ENCODE measurements around the gene LPP.

The LPP gene

DNA sequence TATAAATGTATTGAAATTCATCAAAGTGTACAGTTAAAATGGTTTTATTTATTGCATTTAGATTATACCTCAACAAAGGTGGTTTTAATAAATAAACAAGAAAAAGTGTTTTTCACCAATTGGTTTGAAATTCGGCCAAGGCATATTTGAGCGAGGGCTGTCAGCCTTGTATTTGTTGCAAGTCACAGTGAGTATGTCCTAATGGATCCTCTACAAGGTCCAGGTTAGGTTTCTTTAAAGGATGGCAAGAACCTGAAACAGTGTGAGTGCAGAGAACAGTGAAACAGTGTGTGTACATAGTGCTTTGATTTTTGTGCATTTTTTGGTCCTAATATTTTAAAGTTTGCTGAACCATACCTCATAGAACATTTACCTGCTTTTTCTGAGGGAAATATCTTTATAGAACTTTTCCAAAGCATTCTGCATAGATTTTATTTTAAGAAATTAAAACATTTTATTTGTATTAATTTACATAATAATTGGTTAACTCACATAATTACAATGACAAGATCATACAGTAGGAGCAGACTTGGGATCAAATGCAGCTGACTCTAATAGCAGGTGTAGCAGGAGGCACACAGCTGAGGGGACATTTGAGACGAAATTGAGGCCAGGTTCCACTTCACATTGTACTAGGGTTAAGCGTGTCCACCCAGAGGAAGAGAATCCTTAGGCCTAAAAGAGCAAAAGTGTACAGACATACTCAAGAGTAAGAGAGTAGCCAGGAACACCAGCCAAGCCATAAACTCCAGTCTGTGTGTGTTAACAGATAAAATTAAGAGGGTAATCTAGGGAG is 589.0 kb downstream of the LPP start:
- no peak for DNase-seq

DNA sequence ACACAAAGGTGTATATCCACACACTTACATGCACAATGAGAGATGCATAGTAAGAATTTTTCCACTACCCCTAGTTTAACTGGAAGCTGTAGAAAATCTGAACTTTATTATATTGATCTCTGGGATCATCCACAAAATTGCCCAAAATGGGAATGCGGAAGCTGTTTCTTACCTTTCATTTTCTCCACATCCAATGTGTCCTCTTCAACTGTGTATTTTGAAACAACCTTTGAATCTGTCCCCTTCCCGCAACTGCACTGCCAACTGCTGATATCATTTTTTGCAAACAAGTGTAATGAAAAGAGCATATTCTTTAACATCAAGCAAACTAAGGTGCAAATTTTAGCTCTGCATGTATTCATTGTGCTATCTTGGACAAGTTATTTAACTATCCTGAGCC is 590.2 kb downstream of the LPP start:
- DNase-seq, result no peak

DNA sequence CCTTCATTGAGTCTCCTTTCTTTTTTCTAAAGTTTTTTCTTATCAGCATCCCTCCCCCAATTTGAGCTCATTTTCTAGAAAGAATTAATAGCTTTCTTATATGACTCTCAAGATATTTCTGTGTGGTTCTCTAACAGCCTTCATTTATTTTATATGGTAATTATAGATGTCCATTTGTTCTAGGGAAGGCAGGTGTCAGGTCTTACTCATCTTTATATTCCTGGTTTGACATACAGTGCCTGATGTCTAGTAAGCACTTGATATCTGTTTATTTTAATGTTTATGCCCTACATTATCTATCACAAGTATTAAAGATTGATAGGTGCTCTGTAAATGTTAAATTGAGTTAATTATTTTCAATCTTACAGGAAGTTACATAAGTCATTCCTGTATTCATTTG is 591.1 kb downstream of the LPP start:
- DNase-seq, result no peak

DNA sequence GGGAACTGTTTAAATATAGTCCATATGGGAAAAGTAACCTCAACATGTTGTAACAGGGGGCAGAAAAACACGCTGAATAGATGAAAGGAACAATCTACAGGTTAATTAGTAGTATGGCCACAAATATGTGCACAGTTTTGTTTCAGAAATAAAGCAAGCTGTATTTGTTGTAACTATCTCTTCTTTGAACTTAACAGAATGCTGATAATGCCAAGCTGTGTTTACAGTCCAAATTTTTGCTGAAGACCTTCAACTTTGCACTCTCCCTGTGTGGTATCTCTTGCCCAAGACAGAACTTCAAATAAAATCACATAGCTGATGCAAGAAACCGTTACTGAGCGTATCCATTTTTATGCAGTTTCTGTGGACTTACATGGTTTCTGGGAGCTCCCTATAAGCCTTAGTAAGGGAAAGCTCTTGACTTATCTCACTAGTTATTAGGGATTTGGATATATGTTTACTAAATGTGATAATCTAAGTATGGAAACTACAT is 592.4 kb downstream of the LPP start:
- no peak for DNase-seq

DNA sequence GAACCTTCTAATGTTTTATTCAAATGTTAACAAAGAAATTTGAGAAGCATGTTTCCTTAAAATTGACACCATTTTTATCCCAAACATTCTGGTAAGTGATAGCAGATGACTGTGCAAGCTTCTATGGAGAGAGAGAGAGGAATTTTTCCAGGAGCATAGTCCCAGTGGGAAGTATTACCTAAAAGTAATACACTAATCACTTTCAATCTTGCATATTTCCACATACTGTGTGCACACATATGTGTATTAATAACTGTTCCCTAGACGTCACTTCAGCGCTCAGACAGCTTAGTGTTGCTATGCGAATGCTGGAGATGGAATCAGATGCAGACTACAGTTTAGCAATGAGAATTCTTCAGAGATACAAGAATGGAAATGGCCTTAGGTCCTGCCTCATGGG is 593.5 kb downstream of the LPP start:
- no peak for DNase-seq

DNA sequence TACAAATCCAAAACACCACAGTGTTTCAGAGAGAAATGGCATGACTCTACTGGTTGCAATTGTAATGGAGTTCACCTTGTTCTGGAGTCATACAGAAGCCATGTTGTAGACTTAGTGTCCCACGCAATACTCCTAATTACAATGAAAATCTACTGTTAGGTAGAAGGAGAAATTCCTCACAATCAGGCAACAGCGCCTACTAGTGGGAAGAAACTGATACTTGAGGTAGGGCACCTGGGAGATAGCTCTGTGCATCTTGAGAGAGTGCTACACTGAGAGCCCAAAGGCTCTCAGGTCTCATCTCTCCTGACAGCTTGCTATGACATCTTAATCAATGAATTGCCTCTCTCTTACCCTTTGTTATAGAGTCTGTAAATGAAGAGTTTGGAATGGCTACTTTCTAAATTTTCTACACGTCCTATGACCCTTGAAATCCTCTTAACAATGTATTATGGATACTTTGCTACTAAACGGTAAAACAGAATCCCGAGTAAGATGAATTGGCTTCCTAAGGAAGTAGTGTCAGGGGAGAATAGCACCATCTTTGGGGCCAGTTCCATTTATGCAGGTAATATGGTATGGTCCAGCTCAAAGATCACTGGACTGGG is 595.2 kb downstream of the LPP start:
- no peak for DNase-seq

DNA sequence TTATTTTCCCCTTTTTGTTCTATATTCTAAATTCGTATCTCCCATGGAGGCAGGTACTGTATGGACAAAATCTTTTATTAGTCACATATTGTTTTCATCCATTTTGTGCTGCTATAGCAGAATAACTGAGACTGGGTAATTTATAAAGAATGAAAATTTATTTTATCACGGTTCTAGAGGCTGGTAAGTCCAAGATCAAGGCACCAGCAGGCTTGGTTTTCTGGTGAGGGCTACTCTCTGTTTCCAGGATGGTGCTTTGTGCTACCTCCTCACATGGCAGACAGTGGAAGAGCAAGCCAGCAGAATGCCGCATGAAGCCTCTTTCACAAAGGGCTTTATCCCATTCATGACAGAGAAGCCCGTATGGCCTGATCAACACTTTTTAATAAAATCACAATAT is 595.9 kb downstream of the LPP start:
- DNase-seq, result no peak

DNA sequence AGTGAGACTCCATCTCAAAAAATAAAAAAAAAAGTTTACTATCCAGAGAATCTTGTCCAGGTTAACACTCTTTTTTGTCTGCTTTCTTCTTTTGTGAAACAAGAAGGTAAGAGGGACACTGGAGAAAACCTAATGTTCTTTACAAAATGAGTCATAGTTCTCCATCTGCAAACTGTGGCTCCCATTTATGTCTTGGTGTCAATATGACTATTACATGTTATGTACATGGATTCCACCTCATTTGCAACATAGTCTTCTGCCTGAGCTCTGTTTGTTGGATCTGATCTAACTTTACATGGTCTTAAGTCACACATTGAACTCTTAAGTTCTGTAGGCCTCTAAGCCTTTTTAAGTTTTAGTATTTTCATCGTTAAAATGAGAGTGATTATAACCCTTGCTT is 596.7 kb downstream of the LPP start:
- DNase-seq, result no peak

DNA sequence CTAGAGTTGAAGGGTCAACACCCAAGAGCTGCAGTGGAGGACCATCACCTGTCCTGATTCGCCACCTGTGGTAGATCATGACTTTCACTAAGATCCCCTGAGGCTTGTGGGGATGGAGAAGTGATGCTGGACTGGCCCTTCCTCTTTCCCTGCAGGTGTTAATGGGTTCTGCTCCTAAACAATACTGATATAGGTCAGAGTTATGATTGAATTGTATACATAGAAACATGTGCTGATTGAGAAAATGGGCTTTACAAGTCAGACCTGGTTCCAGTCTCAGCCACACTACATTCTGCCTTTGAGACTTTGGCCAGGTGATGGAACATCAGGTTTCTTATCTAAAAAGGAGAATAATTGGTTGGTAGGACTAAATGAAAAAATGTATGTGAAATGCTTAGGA is 598.9 kb downstream of the LPP start:
- no peak for DNase-seq

DNA sequence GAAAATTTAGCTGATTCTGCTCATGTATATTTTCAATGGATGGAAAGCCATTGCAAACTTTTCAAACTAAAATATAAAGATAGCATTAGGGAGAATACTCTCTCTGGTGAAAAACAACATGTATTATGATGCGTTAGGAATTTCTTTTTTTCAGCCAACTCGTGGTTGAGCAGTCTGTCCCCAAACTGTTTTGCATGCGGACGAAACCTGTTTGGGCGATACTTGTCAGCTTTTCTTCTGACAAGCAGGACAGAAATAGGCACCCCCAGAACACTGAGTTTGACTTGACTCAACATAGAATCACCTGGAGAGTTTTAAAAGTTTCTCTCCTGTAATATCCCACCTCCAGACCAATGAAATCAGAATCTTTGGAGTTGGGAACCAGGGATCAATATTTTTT is 600.3 kb downstream of the LPP start:
- no peak for DNase-seq

DNA sequence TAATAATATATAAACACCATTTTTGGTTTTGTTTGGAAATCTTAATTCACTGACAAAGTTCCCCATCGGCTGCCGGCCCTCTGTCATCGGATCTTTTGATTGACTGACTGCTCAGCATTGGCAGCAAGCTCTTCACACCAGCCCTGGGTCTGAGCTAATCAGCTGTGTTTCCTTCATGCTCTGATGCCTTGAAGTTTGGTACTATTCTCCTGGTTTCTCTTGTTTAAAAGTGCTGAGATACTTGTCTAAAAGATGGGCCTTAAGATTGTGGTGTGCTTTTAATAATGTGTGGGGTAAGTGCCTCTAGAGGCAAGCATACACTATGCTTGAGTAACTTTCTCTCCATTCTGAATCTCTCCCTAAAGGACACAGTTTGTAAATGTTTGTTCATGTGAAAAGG is 602.3 kb downstream of the LPP start:
- no peak for DNase-seq

DNA sequence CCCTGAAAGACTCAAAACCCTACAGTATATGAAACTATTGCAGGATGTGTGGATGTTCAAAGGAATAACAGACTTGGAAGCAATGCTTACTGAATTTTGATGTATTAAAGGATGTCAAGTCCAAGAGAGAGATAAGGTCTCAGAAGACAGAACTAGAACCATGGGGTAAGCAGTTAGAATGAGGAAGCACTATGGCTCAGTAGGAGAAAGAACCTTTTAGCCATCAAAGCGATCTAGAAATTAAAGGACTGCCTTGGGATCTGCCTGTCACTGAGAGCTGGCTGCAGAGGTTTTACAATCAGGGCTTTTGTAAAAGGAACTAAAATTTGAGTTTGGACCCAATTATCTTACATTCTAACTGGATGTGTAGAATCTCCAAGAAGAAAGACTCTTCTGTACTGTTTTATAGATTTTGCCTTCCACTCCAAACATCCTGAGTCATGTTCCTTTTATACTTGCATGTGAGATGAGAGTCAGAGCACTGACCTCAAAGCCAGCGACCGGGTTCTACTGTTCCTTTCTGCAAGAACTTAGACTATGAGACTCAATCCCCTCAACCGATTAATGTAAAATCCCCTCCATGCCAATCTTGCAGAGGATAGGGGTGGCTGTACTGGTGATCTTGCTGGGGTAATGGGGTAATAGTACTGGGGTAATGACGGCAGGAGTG is 605.5 kb downstream of the LPP start:
- no peak for DNase-seq

DNA sequence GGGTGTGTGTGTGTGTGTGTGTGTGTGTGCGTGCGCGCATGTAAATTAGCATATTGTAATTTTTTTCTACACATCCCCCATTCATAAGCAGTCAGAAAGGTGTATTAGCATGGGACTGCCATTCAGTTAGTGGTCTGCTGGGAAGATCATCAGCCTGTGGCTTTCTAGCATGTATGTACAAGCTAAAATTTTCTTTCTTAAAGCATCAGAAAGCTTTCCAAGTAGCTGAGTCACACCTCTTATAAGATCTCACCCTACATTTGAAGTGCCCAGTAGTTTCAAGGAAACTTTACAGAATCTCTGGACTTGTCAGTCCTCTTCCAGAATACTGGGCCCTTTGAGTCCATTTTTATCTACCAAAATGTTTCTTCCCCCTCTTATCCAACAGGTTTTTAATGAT is 606.5 kb downstream of the LPP start:
- no peak for DNase-seq

DNA sequence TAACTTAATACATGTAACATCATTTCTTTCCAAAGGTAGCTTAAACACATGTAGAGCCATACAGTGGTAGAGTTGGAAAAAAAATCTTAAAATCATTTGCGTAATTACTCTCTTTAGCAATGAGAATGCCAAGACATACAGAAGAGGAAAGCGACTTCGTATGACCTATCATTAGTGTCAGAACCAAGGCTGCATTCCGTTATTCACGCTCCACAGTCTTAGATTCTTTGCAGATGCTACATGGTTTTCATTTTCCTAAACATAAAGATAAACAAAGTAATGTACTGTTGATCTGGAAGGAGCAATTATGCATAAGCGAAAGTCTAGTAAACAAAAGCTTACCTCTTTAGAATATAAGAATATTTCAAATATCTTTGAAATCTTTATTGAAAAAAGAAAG is 607.5 kb downstream of the LPP start:
- no peak for DNase-seq

DNA sequence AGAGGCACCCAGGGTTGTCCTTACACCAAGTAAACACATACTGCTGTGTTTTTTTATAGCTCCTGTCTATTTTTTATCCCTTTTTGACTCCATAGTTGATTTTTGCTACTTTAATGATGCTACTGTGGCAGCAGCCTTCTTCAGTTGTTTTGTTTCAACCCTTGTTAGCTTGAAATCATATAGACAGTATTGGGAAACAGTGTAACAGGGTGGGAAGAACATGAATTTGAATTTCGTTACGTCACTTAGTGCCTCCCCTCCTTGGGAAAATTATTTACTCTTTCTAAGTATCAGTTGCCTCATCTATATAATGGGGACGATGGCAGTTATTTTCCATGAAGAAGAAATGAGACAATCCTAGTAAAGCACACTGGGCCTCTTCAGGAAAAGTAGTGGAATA is 608.0 kb downstream of the LPP start:
- no peak for DNase-seq

DNA sequence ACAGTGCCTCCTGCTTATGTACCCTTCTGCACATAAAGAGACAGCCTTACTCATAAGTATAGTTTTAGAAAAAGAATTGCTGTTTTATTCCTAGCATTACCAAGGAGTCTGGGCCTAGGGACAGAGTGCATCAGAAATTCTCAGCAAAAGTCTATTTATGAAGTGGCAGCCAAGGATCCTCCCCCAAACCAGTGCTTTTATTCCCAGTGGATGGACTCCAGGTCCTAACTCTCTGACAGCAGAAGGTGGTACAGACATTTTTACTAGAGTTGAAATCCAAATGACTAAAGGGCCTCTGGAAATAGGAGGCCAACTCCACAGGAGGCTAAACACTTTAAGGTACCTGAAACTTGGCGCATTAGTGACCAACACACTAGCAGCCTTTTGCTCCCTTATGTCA is 610.7 kb downstream of the LPP start:
- no peak for DNase-seq

DNA sequence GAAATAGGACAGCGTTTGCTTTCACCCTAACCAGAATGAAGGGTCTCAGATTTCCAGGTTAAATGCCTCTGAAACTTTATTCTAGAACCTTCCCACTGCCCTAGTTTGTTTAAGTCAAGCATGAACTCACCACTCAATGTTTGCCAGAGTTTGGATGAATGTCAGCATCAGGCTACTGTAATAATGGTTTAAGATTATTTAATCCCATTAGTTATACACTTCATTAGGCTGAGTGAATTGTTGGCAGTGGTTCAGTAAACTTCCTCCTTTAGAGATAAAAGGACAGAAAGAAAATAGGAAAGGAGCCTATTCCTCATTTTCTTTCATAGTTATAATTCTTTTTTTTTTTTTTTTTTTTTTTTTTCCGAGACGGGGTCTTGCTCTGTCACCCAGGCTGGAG is 615.9 kb downstream of the LPP start:
- DNase-seq, result no peak

DNA sequence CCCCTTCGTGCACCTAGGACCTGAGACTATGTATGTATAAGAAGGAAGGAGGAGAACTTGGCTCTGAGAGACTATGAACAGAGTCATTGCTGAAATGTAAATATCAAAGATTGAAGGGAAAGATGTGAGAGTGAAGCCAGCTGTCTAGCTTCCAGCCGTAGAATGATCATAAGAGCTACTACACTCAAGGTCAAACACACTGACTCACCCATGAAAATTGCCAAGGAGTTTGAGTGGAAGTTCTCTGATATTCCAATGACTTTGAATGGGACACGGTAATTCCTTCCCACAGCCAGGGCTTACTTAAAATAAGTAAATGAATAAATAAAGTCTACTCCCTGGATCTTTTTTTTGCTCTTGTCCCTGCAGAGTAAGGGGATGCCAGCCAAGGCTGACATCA is 618.9 kb downstream of the LPP start:
- no peak for DNase-seq

DNA sequence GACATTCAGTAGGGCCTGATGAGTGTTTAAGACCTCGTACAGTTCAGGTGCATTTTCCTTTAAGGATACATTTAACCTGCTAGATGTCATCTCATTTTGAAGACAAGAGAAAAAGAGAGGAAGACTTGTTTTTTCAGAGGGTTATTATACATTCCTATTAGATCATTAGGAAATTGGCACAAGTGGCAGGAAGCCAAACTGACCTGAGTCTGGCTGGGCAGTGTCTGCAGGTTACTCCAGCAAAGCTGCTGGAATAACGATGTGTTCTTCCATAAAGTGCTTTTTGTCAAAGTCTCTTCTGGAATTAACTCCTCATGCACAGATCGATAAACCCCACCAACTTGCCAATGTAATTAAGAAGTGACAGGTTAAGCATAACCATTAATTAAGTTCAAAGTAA is 621.5 kb downstream of the LPP start:
- no peak for DNase-seq

DNA sequence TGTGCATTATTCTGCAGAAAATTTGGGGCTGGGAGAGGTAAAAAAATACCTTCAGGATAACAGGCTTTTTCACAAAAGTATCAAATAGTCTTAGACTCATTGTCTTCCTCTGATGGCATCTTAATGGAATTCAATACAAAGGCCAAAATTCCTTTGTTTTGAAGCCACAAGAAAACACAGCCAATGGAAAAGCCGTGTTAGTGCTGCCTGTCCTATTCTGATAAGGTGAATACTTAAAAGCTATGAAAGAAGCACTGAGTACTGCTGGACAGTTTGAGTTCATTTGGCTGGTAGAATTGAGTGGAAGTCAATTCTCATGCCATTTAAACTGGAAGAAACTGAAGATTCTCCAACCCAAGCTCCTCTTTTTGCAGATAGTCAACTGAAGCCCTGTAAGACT is 622.5 kb downstream of the LPP start:
- DNase-seq, result no peak

DNA sequence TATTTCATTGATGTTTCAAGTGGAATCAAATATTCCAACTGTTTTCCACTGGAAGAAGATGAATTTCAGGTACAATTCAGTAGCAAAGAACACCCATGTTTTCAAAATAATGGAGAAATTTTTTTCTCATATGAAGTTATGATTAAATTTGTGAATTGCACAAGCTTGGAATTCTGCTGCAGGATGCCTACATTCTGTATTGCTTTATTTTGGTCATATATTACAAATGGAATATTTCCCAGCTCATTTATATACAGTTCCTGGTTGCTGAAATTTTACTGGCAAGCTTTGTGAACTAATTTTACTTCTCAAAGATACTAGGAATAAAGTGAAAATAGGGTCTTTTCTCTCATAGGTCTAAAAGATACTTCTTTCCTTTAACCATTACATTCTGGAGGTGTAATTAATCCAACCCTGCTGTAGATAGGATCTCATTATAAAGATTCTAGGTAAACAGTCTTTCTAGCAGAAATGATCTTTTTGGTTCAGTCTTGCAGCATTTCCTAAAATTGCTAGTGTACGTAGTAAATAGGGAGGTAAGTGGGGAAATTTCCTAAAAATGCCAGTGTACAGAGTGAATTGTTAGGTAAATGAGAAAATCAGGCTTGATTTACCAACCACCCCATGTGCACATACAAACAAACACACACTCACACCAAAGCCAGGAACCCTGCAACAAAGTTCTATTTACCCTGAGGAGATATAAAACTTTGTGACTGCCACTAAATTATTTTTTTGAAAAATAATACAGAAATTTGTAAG is 624.3 kb downstream of the LPP start:
- no peak for DNase-seq

DNA sequence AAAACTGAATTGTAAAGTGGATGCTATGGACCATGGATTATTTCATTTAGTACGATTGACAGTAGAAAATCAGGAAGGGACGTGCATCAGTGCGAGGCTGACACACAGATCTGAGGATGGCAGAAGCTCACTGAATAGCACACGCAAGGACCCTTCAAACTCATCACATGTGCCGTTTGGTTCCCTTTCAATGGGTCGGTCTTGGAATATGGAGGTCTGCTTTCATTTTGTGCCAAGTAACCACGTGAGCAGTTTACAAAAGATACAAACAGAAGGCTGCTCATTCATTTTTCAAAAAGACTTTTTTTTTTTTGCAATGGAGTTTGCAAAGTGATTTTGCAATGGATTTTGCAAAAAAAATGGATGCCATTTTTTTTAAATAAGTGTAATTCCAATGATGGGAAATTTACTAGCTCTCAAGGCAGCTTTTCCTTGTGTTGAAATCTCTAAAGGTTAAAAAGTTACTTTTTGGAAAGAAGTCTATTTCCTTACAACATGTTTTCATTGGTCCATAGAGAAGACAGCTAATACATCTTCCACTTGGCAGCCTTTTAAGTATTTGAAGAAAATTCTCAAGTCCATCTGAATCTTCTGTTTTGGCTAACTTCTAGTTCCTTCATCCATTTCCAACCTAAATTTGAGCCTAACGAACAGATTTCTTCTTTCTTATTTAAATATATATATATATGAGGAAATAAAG is 625.5 kb downstream of the LPP start:
- DNase-seq, result no peak

All from GOT3 (cell line).